H9 (cell line): ENCODE measurements around the gene C2orf80. TPM values are rescaled to one million over a fixed set of nuclear protein-coding genes. Genes with fewer than 3 reads are reported as not detected.

Experiments
- DNase-seq: peaks from one replicate; pipeline ENCODE4 v3.0.0-alpha.2; 2017
- H2AFZ ChIP-seq: one replicate; pipeline ENCODE4 v1.6.1; 2013; ENCODE audit warnings: mild to moderate bottlenecking, low read length, control low read depth, moderate library complexity
- H2AK5ac ChIP-seq: 2 replicates; pipeline ENCODE4 v1.6.1; 2013; ENCODE audit warnings: low read length, control low read depth, mixed read lengths; ENCODE audit not compliant: insufficient read length
- H2BK120ac ChIP-seq: one replicate; pipeline ENCODE4 v1.6.1; 2013; ENCODE audit warnings: low read depth, mild to moderate bottlenecking, low read length, control low read depth, inconsistent platforms; ENCODE audit not compliant: poor library complexity, severe bottlenecking
- H2BK12ac ChIP-seq: 2 replicates; pipeline ENCODE4 v1.6.1; 2013; ENCODE audit warnings: low read length, control low read depth, mixed read lengths, low read depth; ENCODE audit not compliant: insufficient read length
- H2BK15ac ChIP-seq: 2 replicates; pipeline ENCODE4 v1.6.1; 2013; ENCODE audit warnings: low read depth, low read length, control low read depth
- H2BK20ac ChIP-seq: one replicate; pipeline ENCODE4 v1.6.1; 2013; ENCODE audit warnings: low read depth, mild to moderate bottlenecking, low read length, control low read depth, inconsistent platforms; ENCODE audit not compliant: poor library complexity, severe bottlenecking
- H2BK5ac ChIP-seq: 2 replicates; pipeline ENCODE4 v1.6.1; 2013; ENCODE audit warnings: low read length, control low read depth, mixed read lengths; ENCODE audit not compliant: insufficient read length
- H3K14ac ChIP-seq: 2 replicates; pipeline ENCODE4 v1.6.1; 2013; ENCODE audit warnings: low read length, control low read depth; ENCODE audit not compliant: insufficient read depth
- H3K18ac ChIP-seq: 2 replicates; pipeline ENCODE4 v1.6.1; 2013; ENCODE audit warnings: low read depth, mild to moderate bottlenecking, mixed read lengths, low read length, control low read depth; ENCODE audit not compliant: insufficient read length
- H3K23ac ChIP-seq: 2 replicates; pipeline ENCODE4 v1.6.1; 2013; ENCODE audit warnings: low read length, control low read depth, mixed read lengths, low read depth; ENCODE audit not compliant: insufficient read length
- H3K23me2 ChIP-seq: 2 replicates; pipeline ENCODE4 v1.6.1; 2013; ENCODE audit warnings: low read depth, mild to moderate bottlenecking, mixed read lengths, low read length, control low read depth; ENCODE audit not compliant: insufficient read length, poor library complexity, severe bottlenecking
- H3K27ac ChIP-seq: 2 replicates; pipeline ENCODE4 v1.5.1; 2013; ENCODE audit warnings: low read length, control low read depth, mixed read lengths, low read depth; ENCODE audit not compliant: insufficient read length
- H3K27me3 ChIP-seq: 2 replicates; pipeline ENCODE4 v1.6.1; 2013; ENCODE audit warnings: low read length, control low read depth, inconsistent platforms; ENCODE audit not compliant: insufficient read depth
- H3K4ac ChIP-seq: 2 replicates; pipeline ENCODE4 v1.6.1; 2013; ENCODE audit warnings: low read depth, mild to moderate bottlenecking, control low read depth, inconsistent platforms, low read length, moderate library complexity
- H3K4me1 ChIP-seq: 2 replicates; pipeline ENCODE4 v1.6.1; 2013; ENCODE audit warnings: low read length, control low read depth, inconsistent platforms; ENCODE audit not compliant: insufficient read depth
- H3K4me2 ChIP-seq: 2 replicates; pipeline ENCODE4 v1.6.1; 2013; ENCODE audit warnings: low read length, control low read depth, mixed read lengths; ENCODE audit not compliant: insufficient read length, insufficient read depth
- H3K56ac ChIP-seq: 2 replicates; pipeline ENCODE4 v1.6.1; 2013; ENCODE audit warnings: low read depth, mild to moderate bottlenecking, mixed read lengths, low read length, control low read depth; ENCODE audit not compliant: insufficient read length
- H3K79me1 ChIP-seq: 2 replicates; pipeline ENCODE4 v1.6.1; 2013; ENCODE audit warnings: low read depth, mild to moderate bottlenecking, moderate library complexity, low read length, control low read depth, inconsistent platforms; ENCODE audit not compliant: insufficient read depth, poor library complexity, severe bottlenecking
- H3K79me2 ChIP-seq: 2 replicates; pipeline ENCODE4 v1.6.1; 2013; ENCODE audit warnings: low read length, control low read depth, inconsistent platforms; ENCODE audit not compliant: insufficient read depth
- H3K9ac ChIP-seq: 2 replicates; pipeline ENCODE4 v1.6.1; 2013; ENCODE audit warnings: low read length, control low read depth, mixed read lengths; ENCODE audit not compliant: insufficient read length; ENCODE audit errors: extremely low read depth
- H3K9me3 ChIP-seq: one replicate; pipeline ENCODE4 v1.6.1; 2013; ENCODE audit warnings: low read depth, low read length, inconsistent platforms; ENCODE audit not compliant: control insufficient read depth
- H3T11ph ChIP-seq: one replicate; pipeline ENCODE4 v1.6.1; 2013; ENCODE audit warnings: mild to moderate bottlenecking, low read length, control low read depth, inconsistent platforms
- H4K20me1 ChIP-seq: one replicate; pipeline ENCODE4 v1.6.1; 2013; ENCODE audit not compliant: control insufficient read depth, insufficient read length, insufficient read depth
- H4K5ac ChIP-seq: 2 replicates; pipeline ENCODE4 v1.6.1; 2013; ENCODE audit warnings: low read depth, mild to moderate bottlenecking, mixed read lengths, low read length, control low read depth; ENCODE audit not compliant: insufficient read length
- H4K8ac ChIP-seq: replicated peaks from 2 replicates; pipeline ENCODE4 v1.6.1; 2013; ENCODE audit warnings: low read length, control low read depth, mixed read lengths, low read depth; ENCODE audit not compliant: insufficient read length
- H4K91ac ChIP-seq: 2 replicates; pipeline ENCODE4 v1.6.1; 2013; ENCODE audit warnings: low read depth, mild to moderate bottlenecking, moderate library complexity, mixed read lengths, low read length, control low read depth; ENCODE audit not compliant: insufficient read length
- H3K27ac Mint-ChIP-seq, 3 experiments: 2 replicates in 2 of 3; 3 replicates in 1 of 3; pipeline ENCODE4 v1.8.0; 2020 to 2021; ENCODE audit warnings: mixed read lengths in 3 of 3, mild to moderate bottlenecking in 1 of 3, moderate library complexity in 1 of 3
- H3K27me3 Mint-ChIP-seq: 2 replicates; pipeline ENCODE4 v1.8.0; 2021; ENCODE audit warnings: low read depth, mild to moderate bottlenecking, moderate library complexity, mixed read lengths
- H3K36me3 Mint-ChIP-seq, 3 experiments: 2 replicates in 2 of 3; 3 replicates in 1 of 3; pipeline ENCODE4 v1.8.0; 2020 to 2021; ENCODE audit warnings: low read depth in 3 of 3, mixed read lengths in 3 of 3; ENCODE audit not compliant: insufficient read depth in 1 of 3
- H3K4me1 Mint-ChIP-seq, 2 experiments: 2 replicates each; pipeline ENCODE4 v1.8.0; 2020; ENCODE audit warnings: mixed read lengths in 2 of 2
- H3K4me3 Mint-ChIP-seq, 2 experiments: 2 replicates in 1 of 2; 3 replicates in 1 of 2; pipeline ENCODE4 v1.8.0; 2020 to 2021; ENCODE audit warnings: mild to moderate bottlenecking in 2 of 2, mixed read lengths in 2 of 2, moderate library complexity in 1 of 2
- H3K9me3 Mint-ChIP-seq, 2 experiments: 2 replicates in 1 of 2; 3 replicates in 1 of 2; pipeline ENCODE4 v1.8.0; 2020; ENCODE audit warnings: mild to moderate bottlenecking in 2 of 2, mixed read lengths in 2 of 2, moderate library complexity in 1 of 2
- WGBS: extraction: QIAGEN DNeasy Blood & Tissue Kit; methylation state at CpG from one replicate; pipeline ENCODE4 v1.1.7; 2013; ENCODE audit warnings: missing lambda C conversion rate, low lambda C conversion rate, mixed read lengths; ENCODE audit not compliant: insufficient read length; ENCODE audit errors: extremely low coverage; 5-methylcytosine and 5-hydroxymethylcytosine counted together
- total RNA-seq: library from RNA; stranded (reverse); gene quantifications from 2 replicates; pipeline ENCODE4 v1.2.1, GENCODE V29; 2021
- TF ChIP-seq, protein P1 (sequence below): fragments of 200-600 bp; sonication (generic); conservative IDR thresholded peaks from 3 replicates; pipeline ENCODE4 v1.8.0; 2021; ENCODE audit warnings: antibody characterized with exemption, mild to moderate bottlenecking

C2orf80 gene
- total RNA-seq, 1 experiment from 2014 or later, result not detected

DNA sequence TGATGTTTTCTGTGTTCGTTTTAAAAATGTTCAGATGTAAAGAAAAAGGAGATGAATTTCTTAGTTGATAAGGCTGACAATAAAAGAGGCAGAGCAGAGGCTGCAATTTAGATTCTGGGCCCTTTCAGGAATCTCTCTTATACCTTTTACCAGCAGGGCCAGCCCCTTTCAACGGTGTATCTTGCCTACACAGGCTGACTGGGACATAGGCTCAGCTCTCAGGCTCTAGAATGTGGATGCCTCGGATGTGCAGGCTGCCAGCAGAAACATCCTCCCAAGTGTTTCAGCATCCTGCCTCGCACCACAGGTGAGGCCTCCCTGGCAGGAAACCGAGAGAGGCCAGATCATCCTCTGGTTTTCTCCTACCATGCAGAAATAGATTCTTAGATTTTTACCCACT is 3.4 kb downstream of the C2orf80 start:
- Histone ChIP-seq H2BK5ac (no peak overlapping the region), H3T11ph (no peak overlapping the region), H2BK120ac (no peak overlapping the region), H3K18ac (no peak overlapping the region), H3K79me1 (no peaks in the 10 kb centered on the region), H3K23me2 (peaks cover 4% of the 10 kb centered on the region), H3K27me3 (no peaks in the 10 kb centered on the region), H4K91ac (no peak overlapping the region), H3K14ac (no peak overlapping the region), H4K20me1 (no peaks in the 10 kb centered on the region), H3K9me3 (no peaks in the 10 kb centered on the region), H3K4me2 (no peak overlapping the region), H3K79me2 (no peaks in the 10 kb centered on the region), H3K4me1 (peaks cover 8% of the 10 kb centered on the region), H3K23ac (no peak overlapping the region), H2BK12ac (no peak overlapping the region), H3K56ac (no peak overlapping the region), H3K9ac (no peak overlapping the region), H2AFZ (no peak overlapping the region), H2BK20ac (no peak overlapping the region), H4K8ac (no peak overlapping the region), H2BK15ac (no peak overlapping the region), H3K4ac (no peak overlapping the region), H2AK5ac (no peak overlapping the region), H3K27ac (no peak overlapping the region), H4K5ac (no peak overlapping the region)
- DNase-seq, result no peak
- no peak overlapping the region; a peak in 2 of 7 replicates for H3K27ac Mint-ChIP-seq
- WGBS, result no CpG with 5 or more reads among the region's 5 CpGs
- H3K36me3 Mint-ChIP-seq, result no peaks in the 10 kb centered on the region
- TF ChIP-seq, protein P1, sequence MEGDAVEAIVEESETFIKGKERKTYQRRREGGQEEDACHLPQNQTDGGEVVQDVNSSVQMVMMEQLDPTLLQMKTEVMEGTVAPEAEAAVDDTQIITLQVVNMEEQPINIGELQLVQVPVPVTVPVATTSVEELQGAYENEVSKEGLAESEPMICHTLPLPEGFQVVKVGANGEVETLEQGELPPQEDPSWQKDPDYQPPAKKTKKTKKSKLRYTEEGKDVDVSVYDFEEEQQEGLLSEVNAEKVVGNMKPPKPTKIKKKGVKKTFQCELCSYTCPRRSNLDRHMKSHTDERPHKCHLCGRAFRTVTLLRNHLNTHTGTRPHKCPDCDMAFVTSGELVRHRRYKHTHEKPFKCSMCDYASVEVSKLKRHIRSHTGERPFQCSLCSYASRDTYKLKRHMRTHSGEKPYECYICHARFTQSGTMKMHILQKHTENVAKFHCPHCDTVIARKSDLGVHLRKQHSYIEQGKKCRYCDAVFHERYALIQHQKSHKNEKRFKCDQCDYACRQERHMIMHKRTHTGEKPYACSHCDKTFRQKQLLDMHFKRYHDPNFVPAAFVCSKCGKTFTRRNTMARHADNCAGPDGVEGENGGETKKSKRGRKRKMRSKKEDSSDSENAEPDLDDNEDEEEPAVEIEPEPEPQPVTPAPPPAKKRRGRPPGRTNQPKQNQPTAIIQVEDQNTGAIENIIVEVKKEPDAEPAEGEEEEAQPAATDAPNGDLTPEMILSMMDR, result no peak
- H3K4me1 Mint-ChIP-seq, result peaks cover 66 to 79% of the 10 kb centered on the region in 2 experiments
- no peaks in the 10 kb centered on the region for H3K27me3 Mint-ChIP-seq
- H3K9me3 Mint-ChIP-seq, result no peaks in the 10 kb centered on the region
- H3K4me3 Mint-ChIP-seq, result peak overlapping the region in 1 of 2 experiments; percentile 45; a peak in 2 of 5 replicates
